SIG-M5 treated with dmso at 0.1 percent for 504 hours (cell line): ENCODE data around the gene UCN.

Experiments used
- DNase-seq: peaks from one replicate; lab custom pipeline; 2025; ENCODE audit not compliant: unreplicated experiment; lab: John Stamatoyannopoulos, UW

UCN gene

GRCh38 chr2:27262379-27263286 is 45.6 kb downstream of the UCN start, which contains the start of gene SLC30A3:
Gene SLC30A3, minus strand, starts transcription at chr2:27263047. Its CDS starts 141 bp downstream, at chr2:27262906.
- DNase-seq, result peak; percentile 27

- DNase-seq, result no peak
Observed at GRCh38 chr2:27261926-27262298, 46.3 kb downstream of the UCN start.

- DNase-seq, result no peak
Observed at GRCh38 chr2:27261241-27261925, 46.9 kb downstream of the UCN start.

GRCh38 chr2:27258051-27258450 is 50.2 kb downstream of the UCN start:
- DNase-seq, result no peak
